Right lobe of liver (tissue), 4 donors: ENCODE results near the gene ITGA7.

ENCODE experiments used
- CTCF ChIP-seq, 4 donors: fragments of 200-600 bp in 3 of 4; fragments of 450-650 bp in 1 of 4; IDR thresholded peaks; one replicate each; pipeline versions ENCODE4 v1.5.1 to v1.8.0; 2016 to 2022; ENCODE audit warnings: antibody characterized with exemption in 4 of 4, mild to moderate bottlenecking in 2 of 4
- POLR2A ChIP-seq: fragments of 450-650 bp; IDR thresholded peaks from one replicate; pipeline ENCODE4 v1.6.1; 2017; ENCODE audit warnings: antibody characterized with exemption, mild to moderate bottlenecking
- donor health status: DM: no; HTN: no; CAD: no.
- donor health status: DM: no; HTN: no; CAD: no.
- donor health status: DM: no; HTN: yes; CAD: no.

GRCh38 chr12:55716582-55716957 is 8.9 kb upstream of the ITGA7 start:
- TF ChIP-seq CTCF (IDR thresholded peaks at IDR 0.05) (no peak), POLR2A (no peak)
